ENCODE data around the gene SPRYD4.

SPRYD4 gene

DNA sequence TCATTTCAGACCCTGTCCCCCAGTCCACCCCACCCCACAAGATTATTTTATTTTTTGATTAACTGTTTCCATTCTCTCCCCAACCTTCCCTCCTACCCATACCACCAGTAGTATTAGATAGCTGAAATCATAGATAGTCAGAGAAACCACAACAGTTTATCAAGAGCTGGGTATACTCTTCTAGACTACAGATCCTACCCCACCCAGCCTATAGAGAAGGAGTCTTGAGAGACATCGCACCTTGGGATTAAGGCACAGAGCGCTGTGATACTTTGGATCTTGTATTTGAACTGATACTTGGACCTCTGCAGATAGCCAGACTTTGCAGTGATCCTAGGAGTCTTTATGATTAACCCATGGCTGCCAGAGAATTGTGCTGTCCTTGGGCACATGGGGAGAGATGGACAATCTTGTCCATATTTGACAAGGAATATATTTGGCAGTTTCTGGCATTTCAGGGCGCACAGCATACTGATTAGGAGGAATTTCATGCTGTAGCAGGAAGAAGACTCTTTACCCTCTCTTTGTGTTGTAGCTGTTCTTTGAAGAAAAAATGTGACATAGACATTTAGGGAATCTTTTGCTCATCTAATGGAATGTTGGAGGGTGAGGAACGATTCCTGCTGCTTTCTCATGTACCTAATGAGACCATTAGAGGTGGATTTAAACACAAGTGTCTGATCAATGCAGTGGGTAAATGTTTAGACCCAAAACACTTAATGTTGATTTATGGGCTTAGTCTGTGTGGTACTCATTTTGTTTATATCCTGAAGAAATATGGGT is 54.2 kb downstream of the SPRYD4 start:
- no peak for FAIRE-seq

DNA sequence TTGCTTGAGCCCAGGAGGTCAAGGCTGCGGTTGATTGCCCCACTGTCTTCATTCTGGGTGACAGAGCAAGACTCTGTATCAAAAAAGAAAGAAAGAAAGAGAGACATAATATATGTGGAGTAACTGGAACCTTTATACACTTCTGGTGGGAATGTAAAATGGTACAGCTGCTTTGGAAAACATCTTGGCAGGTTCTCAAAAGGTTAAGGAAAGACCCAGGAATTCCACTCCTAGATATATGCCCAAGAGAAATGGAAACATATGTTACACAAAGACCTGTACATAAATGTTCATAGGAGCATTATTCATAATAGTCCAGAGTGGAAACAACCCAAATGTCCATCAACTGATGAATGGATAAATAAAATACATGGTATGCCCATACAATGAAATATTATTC is 60.5 kb downstream of the SPRYD4 start:
- no peak for FAIRE-seq
